ENCODE results near the gene SIPA1L2. TPM values are rescaled to one million over a fixed set of nuclear protein-coding genes. Genes with fewer than 3 reads are reported as not detected.

SIPA1L2 gene
- total RNA-seq, 4 donors from 2014 or later = 14.8 to 25.1 (median 20.8) TPM

GRCh38 chr1:232626452-232626851, 3.5 kb downstream of the SIPA1L2 start:
- H3K36me3 ChIP-seq = no peaks in the 10 kb centered on the region
- no peak overlapping the region for H3K4me3 ChIP-seq
- no peaks in the 10 kb centered on the region for H3K27me3 ChIP-seq
- H3K9me3 ChIP-seq = no peaks in the 10 kb centered on the region
- DNase-seq (ENCODE audit: low spot score in 2 of 2) = no peak
- no peak overlapping the region for H3K27ac ChIP-seq
- no peak for TF ChIP-seq POLR2AphosphoS5 (IDR thresholded peaks at IDR 0.05)
- WGBS = 84% methylated on average over 2 of the region's 2 CpGs
- H3K4me1 ChIP-seq = peaks cover 56% of the 10 kb centered on the region

GRCh38 chr1:232625319-232625868, 4.5 kb downstream of the SIPA1L2 start:
- H3K36me3 ChIP-seq = no peaks in the 10 kb centered on the region
- no peaks in the 10 kb centered on the region for H3K9me3 ChIP-seq
- H3K4me1 ChIP-seq = peaks cover 54% of the 10 kb centered on the region
- DNase-seq (ENCODE audit: low spot score in 2 of 2) = no peak
- H3K27ac ChIP-seq = no peak overlapping the region
- H3K27me3 ChIP-seq = no peaks in the 10 kb centered on the region
- TF ChIP-seq POLR2AphosphoS5 (IDR thresholded peaks at IDR 0.05) (no peak), POLR2A (IDR thresholded peaks at IDR 0.05) (no peak), CTCF (IDR thresholded peaks at IDR 0.05) (no peak), EP300 (IDR thresholded peaks at IDR 0.05) (no peak)
- no peak overlapping the region for H3K4me3 ChIP-seq
- 96% methylated on average over 11 of the region's 11 CpGs for WGBS

- Histone ChIP-seq H3K27ac (no peak overlapping the region), H3K4me1 (peaks cover 61% of the 10 kb centered on the region), H3K9me3 (no peaks in the 10 kb centered on the region), H3K4me3 (no peak overlapping the region), H3K36me3 (no peaks in the 10 kb centered on the region), H3K27me3 (no peaks in the 10 kb centered on the region)
- DNase-seq (ENCODE audit: low spot score in 2 of 2) = no peak
- TF ChIP-seq POLR2AphosphoS5 (IDR thresholded peaks at IDR 0.05) (no peak), EP300 (IDR thresholded peaks at IDR 0.05) (no peak), CTCF (IDR thresholded peaks at IDR 0.05) (no peak), POLR2A (IDR thresholded peaks at IDR 0.05) (no peak)
- 55% methylated on average over 7 of the region's 7 CpGs for WGBS
Observed at GRCh38 chr1:232624546-232625281, 5.2 kb downstream of the SIPA1L2 start.

- 93% methylated on average over 8 of the region's 8 CpGs for WGBS
- H3K4me1 ChIP-seq = peaks cover 57% of the 10 kb centered on the region
- no peak overlapping the region for H3K4me3 ChIP-seq
Observed at GRCh38 chr1:232622981-232623380, 7.0 kb downstream of the SIPA1L2 start.

GRCh38 chr1:232622378-232622777, 7.6 kb downstream of the SIPA1L2 start:
- TF ChIP-seq POLR2AphosphoS5 (IDR thresholded peaks at IDR 0.05) (no peak), CTCF (IDR thresholded peaks at IDR 0.05) (no peak), EP300 (IDR thresholded peaks at IDR 0.05) (no peak)
- DNase-seq (ENCODE audit: low spot score in 2 of 2) = no peak
- 50% methylated on average over 2 of the region's 2 CpGs for WGBS
- Histone ChIP-seq H3K36me3 (no peaks in the 10 kb centered on the region), H3K27ac (no peak overlapping the region), H3K27me3 (no peaks in the 10 kb centered on the region), H3K9me3 (no peaks in the 10 kb centered on the region), H3K4me1 (peaks cover 51% of the 10 kb centered on the region), H3K4me3 (no peak overlapping the region)

More at GRCh38 chr1:232622981-232623380, 7.0 kb downstream of the SIPA1L2 start:
- TF ChIP-seq CTCF (IDR thresholded peaks at IDR 0.05) (no peak), POLR2A (IDR thresholded peaks at IDR 0.05) (no peak), POLR2AphosphoS5 (IDR thresholded peaks at IDR 0.05) (no peak)
- DNase-seq (ENCODE audit: low spot score in 2 of 2) = no peak
- Histone ChIP-seq H3K9me3 (no peaks in the 10 kb centered on the region), H3K27ac (no peak overlapping the region), H3K27me3 (no peaks in the 10 kb centered on the region), H3K36me3 (no peaks in the 10 kb centered on the region)

Measured in suprapubic skin (tissue), 4 donors.